HG02623 (cell line): Measurements from ENCODE around the gene C16orf74.

ENCODE experiments used
- ATAC-seq: cut with Tn5 transposase; IDR thresholded peaks from one replicate; pipeline ENCODE4 v1.9.1; 2021; ENCODE audit warnings: moderate library complexity; ENCODE audit not compliant: unreplicated experiment

Gene C16orf74

GRCh38 chr16:85750827-85751697 lies at the start of gene C16orf74:
Gene C16orf74, minus strand, starts transcription at chr16:85751096. Its CDS starts 15,879 bp downstream, at chr16:85735217.
- no peak for ATAC-seq

GRCh38 chr16:85800321-85800669 lies 49.4 kb upstream of the C16orf74 start:
- ATAC-seq, result no peak

GRCh38 chr16:85799497-85800320 lies 48.8 kb upstream of the C16orf74 start, which contains the start of the genes COX4I1 and EMC8:
Gene COX4I1, plus strand, starts transcription at chr16:85799695. Its CDS starts 1,511 bp downstream, at chr16:85801206.
Gene EMC8, minus strand, starts transcription at chr16:85799544. Its CDS starts 249 bp downstream, at chr16:85799295.
- peak; percentile 84 for ATAC-seq

- ATAC-seq, result peak; percentile 24
These were observed 48.1 kb upstream of the C16orf74 start for GRCh38 chr16:85798901-85799496.

GRCh38 chr16:85798283-85798776 lies 47.4 kb upstream of the C16orf74 start:
- no peak for ATAC-seq

GRCh38 chr16:85796599-85796998 lies 45.7 kb upstream of the C16orf74 start:
- ATAC-seq, result no peak

GRCh38 chr16:85796152-85796551 lies 45.3 kb upstream of the C16orf74 start:
- no peak for ATAC-seq

GRCh38 chr16:85794696-85795095 lies 43.8 kb upstream of the C16orf74 start:
- no peak for ATAC-seq

GRCh38 chr16:85793662-85794298 lies 42.9 kb upstream of the C16orf74 start:
- no peak for ATAC-seq

GRCh38 chr16:85789773-85790172 lies 38.9 kb upstream of the C16orf74 start:
- ATAC-seq, result no peak

- no peak for ATAC-seq
These were observed 37.9 kb upstream of the C16orf74 start for GRCh38 chr16:85788819-85789218.

- no peak for ATAC-seq
These were observed 35.0 kb upstream of the C16orf74 start for GRCh38 chr16:85785927-85786326.

GRCh38 chr16:85784813-85785212 lies 33.9 kb upstream of the C16orf74 start:
- no peak for ATAC-seq

- ATAC-seq, result no peak
These were observed 32.5 kb upstream of the C16orf74 start for GRCh38 chr16:85783441-85783840.

GRCh38 chr16:85782451-85782850 lies 31.6 kb upstream of the C16orf74 start:
- ATAC-seq, result no peak

- no peak for ATAC-seq
These were observed 30.9 kb upstream of the C16orf74 start for GRCh38 chr16:85781695-85782370.

- ATAC-seq, result no peak
These were observed 30.3 kb upstream of the C16orf74 start for GRCh38 chr16:85781156-85781555.

GRCh38 chr16:85780281-85780680 lies 29.4 kb upstream of the C16orf74 start:
- ATAC-seq, result no peak

- no peak for ATAC-seq
These were observed 28.0 kb upstream of the C16orf74 start for GRCh38 chr16:85778873-85779272.
